Neuronal stem cell (in vitro differentiated cells): Measurements from ENCODE around the gene ZNF385C.
A peak's percentile ranks its signal among the peaks of the same experiment; 100 is the strongest.

Experiments
- DNase-seq: peaks from one replicate; pipeline ENCODE4 v3.0.0-alpha.2; 2013; ENCODE audit warnings: low spot score
- H2AFZ ChIP-seq: one replicate; pipeline ENCODE4 v1.6.1; 2013; ENCODE audit warnings: mild to moderate bottlenecking, low read length, inconsistent platforms
- H2AK5ac ChIP-seq: 2 replicates; pipeline ENCODE4 v1.6.1; 2013; ENCODE audit warnings: low read depth, mild to moderate bottlenecking, inconsistent platforms, low read length, moderate library complexity, mixed read lengths
- H2BK120ac ChIP-seq: 2 replicates; pipeline ENCODE4 v1.6.1; 2013; ENCODE audit warnings: low read depth, mild to moderate bottlenecking, inconsistent platforms, low read length, moderate library complexity, mixed read lengths
- H2BK12ac ChIP-seq: one replicate; pipeline ENCODE4 v1.6.1; 2013; ENCODE audit warnings: low read length, inconsistent platforms
- H2BK15ac ChIP-seq: 2 replicates; pipeline ENCODE4 v1.6.1; 2013; ENCODE audit warnings: mild to moderate bottlenecking, low read length, inconsistent platforms, mixed read lengths
- H2BK5ac ChIP-seq: one replicate; pipeline ENCODE4 v1.6.1; 2013; ENCODE audit warnings: inconsistent platforms, mild to moderate bottlenecking, low read length, moderate library complexity
- H3K14ac ChIP-seq: one replicate; pipeline ENCODE4 v1.6.1; 2013; ENCODE audit warnings: low read length, inconsistent platforms
- H3K18ac ChIP-seq: 2 replicates; pipeline ENCODE4 v1.6.1; 2013; ENCODE audit warnings: low read length, inconsistent platforms
- H3K23ac ChIP-seq: 2 replicates; pipeline ENCODE4 v1.6.1; 2013; ENCODE audit warnings: low read depth, mild to moderate bottlenecking, mixed read lengths, low read length, inconsistent platforms; ENCODE audit not compliant: poor library complexity
- H3K27ac ChIP-seq: replicated peaks from 3 replicates; pipeline ENCODE4 v1.5.1; 2013; ENCODE audit warnings: low read length, inconsistent platforms
- H3K27me3 ChIP-seq, 3 experiments: 2 replicates each; pipeline ENCODE4 v1.6.1; 2013; ENCODE audit warnings: low read length in 3 of 3, mild to moderate bottlenecking in 2 of 3, inconsistent platforms in 1 of 3, low read depth in 1 of 3, mixed read lengths in 1 of 3, moderate library complexity in 1 of 3; ENCODE audit not compliant: control insufficient read depth in 3 of 3, insufficient read depth in 3 of 3
- H3K36me3 ChIP-seq, 2 donors: replicated peaks in 1 of 2; 2 replicates each; pipeline ENCODE4 v1.6.1; 2013; ENCODE audit warnings: low read length in 2 of 2; ENCODE audit not compliant: control insufficient read depth in 2 of 2, insufficient read depth in 2 of 2
- H3K4ac ChIP-seq: 2 replicates; pipeline ENCODE4 v1.6.1; 2013; ENCODE audit warnings: inconsistent platforms, mild to moderate bottlenecking, low read length, moderate library complexity
- H3K4me1 ChIP-seq, 2 donors: 1 replicate in 1 of 2; 2 replicates in 1 of 2; pipeline ENCODE4 v1.6.1; 2013; ENCODE audit warnings: low read length in 2 of 2, low read depth in 1 of 2; ENCODE audit not compliant: control insufficient read depth in 2 of 2, insufficient read depth in 1 of 2
- H3K4me2 ChIP-seq: one replicate; pipeline ENCODE4 v1.6.1; 2013; ENCODE audit warnings: mild to moderate bottlenecking, low read length, inconsistent platforms; ENCODE audit not compliant: insufficient read depth, poor library complexity, severe bottlenecking
- H3K4me3 ChIP-seq, 2 donors: 2 replicates each; pipeline ENCODE4 v1.5.1; 2013; ENCODE audit warnings: low read length in 2 of 2, mild to moderate bottlenecking in 2 of 2, inconsistent platforms in 1 of 2, moderate library complexity in 1 of 2
- H3K79me1 ChIP-seq: one replicate; pipeline ENCODE4 v1.6.1; 2013; ENCODE audit warnings: low read depth, mild to moderate bottlenecking, inconsistent platforms, low read length, moderate library complexity
- H3K9ac ChIP-seq: one replicate; pipeline ENCODE4 v1.6.1; 2013; ENCODE audit warnings: mild to moderate bottlenecking, low read depth, low read length, inconsistent platforms; ENCODE audit not compliant: poor library complexity
- H3K9me3 ChIP-seq, 2 donors: replicated peaks in 1 of 2; 2 replicates each; pipeline versions ENCODE3 to v1.6.1; 2013; ENCODE audit warnings: low read length in 2 of 2, mild to moderate bottlenecking in 2 of 2, inconsistent platforms in 1 of 2, low read depth in 1 of 2, mixed read lengths in 1 of 2, moderate library complexity in 1 of 2; ENCODE audit not compliant: control insufficient read depth in 2 of 2, insufficient read depth in 1 of 2
- H4K8ac ChIP-seq: one replicate; pipeline ENCODE4 v1.6.1; 2013; ENCODE audit warnings: low read depth, mild to moderate bottlenecking, inconsistent platforms, low read length, moderate library complexity
- H4K91ac ChIP-seq: one replicate; pipeline ENCODE4 v1.6.1; 2013; ENCODE audit warnings: low read length, low read depth, mild to moderate bottlenecking, inconsistent platforms; ENCODE audit not compliant: poor library complexity
- WGBS, 2 donors: extraction: QIAGEN DNeasy Blood & Tissue Kit; methylation state at CpG; one replicate each; pipeline ENCODE4 v1.1.7; 2013; ENCODE audit warnings: missing lambda C conversion rate in 2 of 2, mixed read lengths in 1 of 2; ENCODE audit not compliant: insufficient read length in 2 of 2, insufficient replicate concordance in 1 of 2; ENCODE audit errors: extremely low coverage in 2 of 2; 5-methylcytosine and 5-hydroxymethylcytosine counted together

Gene ZNF385C

DNA sequence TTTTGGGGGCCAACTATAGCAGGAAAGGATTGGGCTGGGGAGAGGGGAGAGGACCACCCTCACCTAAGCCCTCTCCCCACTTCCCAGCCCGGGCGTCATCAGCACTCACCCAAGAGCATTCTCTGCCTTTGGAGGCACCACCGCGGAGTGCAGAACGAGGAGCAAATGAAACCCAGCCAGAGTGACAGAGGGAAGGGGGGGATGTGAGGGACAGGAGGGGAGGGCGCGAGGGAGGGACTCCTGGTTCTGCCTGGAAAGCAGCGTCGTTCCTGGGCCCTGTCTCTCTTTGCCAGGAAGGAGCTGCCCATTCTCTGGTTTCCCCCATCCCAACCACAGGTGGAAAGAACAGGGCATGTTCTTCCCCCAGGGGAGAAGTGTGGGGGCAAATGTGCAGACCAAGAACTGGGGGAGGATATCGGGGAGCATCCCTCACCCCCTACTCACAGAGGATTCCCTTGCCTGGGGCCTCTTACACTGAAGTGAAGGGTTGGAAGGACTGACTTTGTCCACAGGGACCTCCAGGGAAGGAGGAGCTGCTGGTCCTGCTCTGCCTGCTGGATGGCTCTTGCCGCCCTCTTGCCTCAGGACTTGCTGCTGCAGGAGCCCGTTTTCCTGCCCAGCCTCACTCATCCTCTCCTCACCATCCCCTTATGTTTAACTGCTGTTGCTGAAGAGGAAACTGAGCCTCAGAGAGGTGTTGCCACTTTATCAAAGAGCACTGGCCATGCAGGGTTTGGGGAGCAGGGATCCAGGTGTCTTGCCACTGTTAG is 44.4 kb downstream of the ZNF385C start:
- no peak for DNase-seq
- H3K79me1 ChIP-seq = peaks cover 2% of the 10 kb centered on the region
- H3K14ac ChIP-seq = no peak overlapping the region
- no peak overlapping the region for H3K4me2 ChIP-seq
- H2AK5ac ChIP-seq = peak overlapping the region; percentile 67
- no peak overlapping the region for H4K8ac ChIP-seq
- peaks cover 0 to 42% (median 27%) of the 10 kb centered on the region in 3 experiments for H3K27me3 ChIP-seq
- no CpG with 5 or more reads among the region's 12 CpGs for WGBS, 2 donors
- H2BK5ac ChIP-seq = no peak overlapping the region
- H2BK15ac ChIP-seq = peak overlapping the region; percentile 39
- no peak overlapping the region for H3K27ac ChIP-seq
- H3K18ac ChIP-seq = peak overlapping the region; percentile 77
- H2BK12ac ChIP-seq = no peak overlapping the region
- H3K23ac ChIP-seq = no peak overlapping the region
- peaks cover 0 to 12% of the 10 kb centered on the region in 2 donors for H3K9me3 ChIP-seq
- peak overlapping the region; percentile 43 for H2AFZ ChIP-seq
- no peak overlapping the region for H3K4me3 ChIP-seq
- no peak overlapping the region for H4K91ac ChIP-seq
- no peak overlapping the region for H3K4ac ChIP-seq
- peaks cover 16 to 21% of the 10 kb centered on the region in 2 donors for H3K4me1 ChIP-seq
- H3K9ac ChIP-seq = peak overlapping the region; percentile 70
- no peak overlapping the region for H2BK120ac ChIP-seq
- H3K36me3 ChIP-seq = no peaks in the 10 kb centered on the region

DNA sequence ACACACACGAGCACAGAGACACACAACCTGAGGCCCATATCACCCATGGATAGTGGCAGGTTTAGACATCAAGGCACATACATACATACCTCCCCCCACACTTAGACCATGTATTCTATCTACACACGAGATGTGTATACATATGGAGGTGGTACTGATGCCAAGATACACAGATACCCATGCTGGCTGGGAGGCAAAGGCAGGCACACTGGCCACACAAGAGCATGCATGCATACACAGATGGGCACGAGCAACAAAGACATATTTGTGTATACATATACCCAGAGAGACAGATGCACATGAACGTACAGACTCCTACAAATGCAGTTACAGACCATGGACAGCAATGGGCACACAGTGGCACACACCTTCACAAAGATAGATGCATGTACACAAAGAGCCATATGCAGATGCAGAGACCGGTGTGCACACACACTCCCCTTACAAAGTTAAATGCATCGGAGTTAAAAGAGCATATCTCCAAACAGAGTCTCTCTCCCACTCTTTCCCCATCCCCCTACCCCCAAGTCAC is 45.9 kb downstream of the ZNF385C start:
- peaks cover 0 to 42% (median 27%) of the 10 kb centered on the region in 3 experiments for H3K27me3 ChIP-seq
- no CpG with 5 or more reads among the region's 6 CpGs for WGBS, 2 donors
- no peak overlapping the region for H2AFZ ChIP-seq

DNA sequence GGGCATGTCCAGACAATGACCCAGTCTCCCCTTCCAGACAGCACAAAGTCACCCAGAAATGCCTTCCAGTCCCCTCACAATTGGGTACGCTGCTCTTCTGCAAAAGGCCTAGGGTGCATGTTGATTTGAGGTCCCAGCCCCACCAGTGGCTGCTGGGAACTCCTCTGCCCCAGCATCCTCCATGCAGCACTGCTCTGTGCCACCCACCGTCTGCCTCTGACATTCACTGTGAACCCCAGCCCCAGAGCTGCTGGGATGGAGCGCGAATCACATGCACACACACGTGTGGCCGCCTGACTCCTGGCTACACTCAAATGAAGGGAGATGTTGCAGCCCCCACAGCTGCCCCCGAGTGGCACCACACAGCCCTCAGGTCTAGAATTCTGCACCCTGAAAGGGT is 46.6 kb downstream of the ZNF385C start:
- H2AFZ ChIP-seq = no peak overlapping the region
- no peak overlapping the region for H3K14ac ChIP-seq
- no peak overlapping the region for H2BK12ac ChIP-seq

More for the DNA sequence above, 45.9 kb downstream of the ZNF385C start:
- H3K79me1 ChIP-seq = peaks cover 2% of the 10 kb centered on the region
- no peak overlapping the region for H3K18ac ChIP-seq
- no peak overlapping the region for H2BK12ac ChIP-seq
- no peak overlapping the region for H3K9ac ChIP-seq
- H3K23ac ChIP-seq = no peak overlapping the region
- no peak overlapping the region for H4K8ac ChIP-seq
- peaks cover 16 to 21% of the 10 kb centered on the region in 2 donors for H3K4me1 ChIP-seq
- H2BK120ac ChIP-seq = no peak overlapping the region
- H3K4ac ChIP-seq = no peak overlapping the region
- no peak overlapping the region for H4K91ac ChIP-seq
- H3K4me2 ChIP-seq = no peak overlapping the region
- H3K27ac ChIP-seq = no peak overlapping the region
- peaks cover 0 to 12% of the 10 kb centered on the region in 2 donors for H3K9me3 ChIP-seq
- H2BK5ac ChIP-seq = no peak overlapping the region
- no peak overlapping the region for H3K4me3 ChIP-seq
- H3K36me3 ChIP-seq = no peaks in the 10 kb centered on the region
- no peak overlapping the region for H3K14ac ChIP-seq
- H2BK15ac ChIP-seq = no peak overlapping the region
- no peak overlapping the region for H2AK5ac ChIP-seq
- DNase-seq = no peak

DNA sequence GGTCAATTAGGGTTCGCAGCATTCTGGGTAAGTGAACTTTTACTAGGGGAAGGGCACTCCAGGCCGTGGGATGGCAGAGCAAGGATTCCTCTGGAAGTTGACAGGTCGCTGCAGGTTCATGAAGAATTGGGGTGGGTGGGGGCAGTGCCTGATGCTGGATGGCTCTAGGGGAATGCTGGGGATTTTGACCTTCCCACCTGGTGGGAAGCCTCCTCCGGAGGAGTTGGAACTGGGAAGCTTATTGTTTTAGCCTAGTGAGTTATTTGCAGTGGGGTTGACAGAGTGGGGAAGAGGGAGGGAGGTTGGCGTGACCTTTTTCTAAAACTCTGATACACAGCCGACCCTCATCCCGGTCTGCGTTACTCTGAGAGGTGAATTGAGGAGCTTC is 47.3 kb downstream of the ZNF385C start:
- no peak overlapping the region for H2BK120ac ChIP-seq

More for the DNA sequence above, 46.6 kb downstream of the ZNF385C start:
- Histone ChIP-seq H3K79me1 (peaks cover 2% of the 10 kb centered on the region), H3K9me3 (peaks cover 0 to 9% of the 10 kb centered on the region in 2 donors), H3K4me3 (peak overlapping the region in 1 of 2 donors; percentile 10), H2BK15ac (no peak overlapping the region), H2AK5ac (no peak overlapping the region), H3K4ac (no peak overlapping the region), H4K8ac (no peak overlapping the region), H2BK120ac (no peak overlapping the region), H3K27ac (no peak overlapping the region), H3K4me1 (peaks cover 16 to 21% of the 10 kb centered on the region in 2 donors), H3K4me2 (no peak overlapping the region), H2BK5ac (no peak overlapping the region), H4K91ac (no peak overlapping the region), H3K18ac (no peak overlapping the region), H3K23ac (no peak overlapping the region), H3K36me3 (no peaks in the 10 kb centered on the region), H3K27me3 (peaks cover 0 to 42% (median 27%) of the 10 kb centered on the region in 3 experiments), H3K9ac (no peak overlapping the region)
- DNase-seq = no peak
- WGBS, 2 donors = no CpG with 5 or more reads among the region's 7 CpGs

More for the DNA sequence above, 47.3 kb downstream of the ZNF385C start:
- no CpG with 5 or more reads among the region's 8 CpGs for WGBS, 2 donors
- Histone ChIP-seq H2AK5ac (no peak overlapping the region), H3K27ac (no peak overlapping the region), H2BK15ac (no peak overlapping the region), H3K4ac (no peak overlapping the region), H3K9me3 (peaks cover 0 to 3% of the 10 kb centered on the region in 2 donors), H2BK12ac (no peak overlapping the region), H3K9ac (no peak overlapping the region), H3K14ac (no peak overlapping the region), H3K4me3 (peak overlapping the region; percentile 66 to 86), H4K91ac (no peak overlapping the region), H3K36me3 (no peaks in the 10 kb centered on the region), H3K27me3 (peaks cover 0 to 42% (median 27%) of the 10 kb centered on the region in 3 experiments), H4K8ac (no peak overlapping the region), H3K18ac (peak overlapping the region; percentile 4), H2AFZ (peak overlapping the region; percentile 64), H3K23ac (no peak overlapping the region), H3K4me2 (peak overlapping the region; percentile 50), H3K4me1 (peaks cover 16 to 21% of the 10 kb centered on the region in 2 donors), H3K79me1 (peaks cover 2% of the 10 kb centered on the region), H2BK5ac (no peak overlapping the region)
- DNase-seq = no peak
